Fibroblast of gingiva (primary cell): ENCODE measurements around the gene OS9.
A peak's percentile ranks its signal among the peaks of the same experiment; 100 is the strongest.
"Not testable (repeated sequence)": the region's sequence is repeated elsewhere in the genome, so short reads cannot be mapped to it uniquely, and the experiment has no call there.

Experiments
- DNase-seq: peaks from one replicate; pipeline ENCODE4 v3.0.0-alpha.2; 2011; ENCODE audit warnings: low read depth

OS9 gene, protein sequence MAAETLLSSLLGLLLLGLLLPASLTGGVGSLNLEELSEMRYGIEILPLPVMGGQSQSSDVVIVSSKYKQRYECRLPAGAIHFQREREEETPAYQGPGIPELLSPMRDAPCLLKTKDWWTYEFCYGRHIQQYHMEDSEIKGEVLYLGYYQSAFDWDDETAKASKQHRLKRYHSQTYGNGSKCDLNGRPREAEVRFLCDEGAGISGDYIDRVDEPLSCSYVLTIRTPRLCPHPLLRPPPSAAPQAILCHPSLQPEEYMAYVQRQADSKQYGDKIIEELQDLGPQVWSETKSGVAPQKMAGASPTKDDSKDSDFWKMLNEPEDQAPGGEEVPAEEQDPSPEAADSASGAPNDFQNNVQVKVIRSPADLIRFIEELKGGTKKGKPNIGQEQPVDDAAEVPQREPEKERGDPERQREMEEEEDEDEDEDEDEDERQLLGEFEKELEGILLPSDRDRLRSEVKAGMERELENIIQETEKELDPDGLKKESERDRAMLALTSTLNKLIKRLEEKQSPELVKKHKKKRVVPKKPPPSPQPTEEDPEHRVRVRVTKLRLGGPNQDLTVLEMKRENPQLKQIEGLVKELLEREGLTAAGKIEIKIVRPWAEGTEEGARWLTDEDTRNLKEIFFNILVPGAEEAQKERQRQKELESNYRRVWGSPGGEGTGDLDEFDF

DNA sequence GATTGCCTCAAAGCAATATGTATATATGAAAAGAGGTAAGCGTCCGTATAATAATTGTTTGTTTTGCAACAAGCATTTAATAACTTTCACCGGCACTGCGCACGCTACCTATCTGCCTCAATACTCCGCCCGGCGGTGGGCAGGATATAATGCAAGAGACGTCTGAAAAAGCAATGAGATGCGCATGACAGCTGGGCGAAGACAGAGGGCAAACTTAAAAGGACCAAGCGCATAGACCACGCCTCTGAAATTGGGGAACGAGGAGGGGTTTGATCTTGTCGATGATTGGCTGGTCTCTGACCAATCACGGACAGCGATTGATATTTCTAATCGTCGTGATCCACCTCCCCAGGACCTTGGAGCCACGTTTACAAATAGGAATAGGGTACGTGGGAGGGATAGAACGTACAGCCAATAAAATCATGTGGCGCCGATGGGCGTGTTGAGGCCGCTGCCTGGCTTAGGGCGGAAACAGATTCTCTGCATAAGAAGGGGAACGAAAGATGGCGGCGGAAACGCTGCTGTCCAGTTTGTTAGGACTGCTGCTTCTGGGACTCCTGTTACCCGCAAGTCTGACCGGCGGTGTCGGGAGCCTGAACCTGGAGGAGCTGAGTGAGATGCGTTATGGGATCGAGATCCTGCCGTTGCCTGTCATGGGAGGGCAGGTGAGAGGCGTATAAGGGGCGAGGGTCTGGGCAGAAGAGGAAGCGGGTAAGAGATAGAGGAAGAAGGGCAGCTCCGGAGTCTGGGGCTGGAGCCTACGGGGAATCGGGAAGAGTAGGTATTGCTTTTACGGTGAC, at the start of gene OS9:
Gene OS9 (plus strand): TSS at position 474 of the 800 bp plus-strand sequence. CDS start 30 bp downstream, at position 504.
- peak; percentile 99 for DNase-seq

DNA sequence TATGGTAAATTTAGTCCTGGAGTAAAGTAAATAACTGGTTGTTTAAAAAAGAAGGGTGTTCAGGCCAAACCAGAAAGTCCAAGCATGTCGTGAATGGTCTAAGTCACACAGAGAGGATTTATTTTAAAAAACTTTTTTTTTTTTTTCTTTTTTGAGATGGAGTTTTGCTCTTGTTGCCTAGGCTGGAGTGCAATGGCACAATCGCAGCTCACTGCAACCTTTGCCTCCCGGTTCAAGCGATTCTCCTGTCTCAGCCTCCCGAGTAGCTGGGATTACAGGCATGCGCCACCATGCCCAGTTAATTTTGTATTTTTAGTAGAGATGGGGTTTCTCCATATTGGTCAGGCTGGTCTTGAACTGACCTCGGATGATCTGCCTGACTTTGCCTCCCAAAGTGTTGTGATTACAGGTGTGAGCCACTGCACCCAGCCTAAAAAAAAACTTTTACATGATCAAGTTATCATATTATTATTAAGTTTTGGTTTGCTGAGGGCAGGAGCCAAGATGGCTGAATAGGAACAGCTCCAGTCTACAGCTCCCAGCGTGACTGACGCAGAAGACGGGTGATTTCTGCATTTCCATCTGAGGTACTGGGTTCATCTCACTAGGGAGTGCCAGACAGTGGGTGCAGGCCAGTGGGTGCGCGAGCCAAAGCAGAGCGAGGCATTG, 47.8 kb upstream of the OS9 start:
- DNase-seq, result not testable (repeated sequence)

DNA sequence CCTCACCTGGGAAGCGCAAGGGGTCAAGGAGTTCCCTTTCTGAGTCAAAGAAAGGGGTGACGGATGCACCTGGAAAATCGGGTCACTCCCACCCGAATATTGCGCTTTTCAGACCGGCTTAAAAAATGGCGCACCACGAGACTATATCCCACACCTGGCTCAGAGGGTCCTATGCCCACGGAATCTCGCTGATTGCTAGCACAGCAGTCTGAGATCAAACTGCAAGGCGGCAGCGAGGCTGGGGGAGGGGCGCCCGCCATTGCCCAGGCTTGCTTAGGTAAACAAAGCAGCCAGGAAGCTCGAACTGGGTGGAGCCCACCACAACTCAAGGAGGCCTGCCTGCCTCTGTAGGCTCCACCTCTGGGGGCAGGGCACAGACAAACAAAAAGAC, 47.3 kb upstream of the OS9 start:
- not testable (repeated sequence) for DNase-seq

DNA sequence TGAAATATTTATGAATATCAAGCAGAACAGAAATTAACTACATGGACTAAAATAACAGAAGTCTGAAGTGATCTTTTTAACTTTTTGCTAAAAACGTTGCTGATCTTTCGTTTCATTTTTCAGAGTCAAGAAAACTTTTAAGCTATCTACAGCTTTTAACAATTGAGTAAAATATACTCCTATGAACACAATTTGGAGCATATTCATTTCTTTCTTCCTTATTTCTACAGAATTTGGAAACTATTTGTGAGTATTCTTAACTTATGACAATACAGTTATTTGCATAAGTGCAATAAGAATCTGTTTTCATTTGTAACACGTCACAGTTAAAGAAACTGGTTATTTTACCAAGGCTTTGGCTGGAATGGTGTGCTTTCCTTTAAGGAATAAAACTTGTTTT, 39.9 kb upstream of the OS9 start:
- DNase-seq, result no peak

DNA sequence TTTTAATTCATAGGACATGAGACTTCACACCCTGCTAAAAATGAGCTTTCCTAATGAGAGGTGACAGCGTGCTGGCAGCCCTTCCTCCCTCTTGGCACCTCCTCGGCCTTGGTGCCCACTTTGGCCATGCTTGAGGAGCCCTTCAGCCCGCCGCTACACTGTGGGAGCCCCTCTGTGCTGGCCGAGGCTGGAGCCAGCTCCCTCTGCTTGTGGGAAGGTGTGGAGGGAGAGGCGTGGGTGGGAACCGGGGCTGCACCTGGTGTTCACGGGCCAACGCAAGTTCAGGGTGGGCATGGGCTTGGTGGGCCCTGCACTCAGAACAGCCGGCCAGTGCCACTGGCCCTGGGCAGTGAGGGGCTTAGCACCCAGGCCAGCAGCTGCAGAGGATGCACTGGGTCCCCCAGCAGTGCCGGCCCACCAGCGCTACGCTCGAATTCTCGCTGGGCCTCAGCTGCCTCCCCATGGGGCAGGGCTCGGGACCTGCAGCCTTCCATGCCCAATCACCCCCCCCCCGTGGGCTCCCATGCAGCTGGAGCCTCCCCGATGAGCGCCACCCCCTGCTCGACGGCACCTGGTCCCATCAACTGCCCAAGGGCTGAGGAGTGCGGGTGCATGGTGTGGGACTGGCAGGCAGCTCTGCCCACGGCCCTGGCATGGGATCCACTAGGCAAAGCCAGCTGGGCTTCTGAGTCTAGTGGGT, 38.2 kb upstream of the OS9 start:
- no peak for DNase-seq

DNA sequence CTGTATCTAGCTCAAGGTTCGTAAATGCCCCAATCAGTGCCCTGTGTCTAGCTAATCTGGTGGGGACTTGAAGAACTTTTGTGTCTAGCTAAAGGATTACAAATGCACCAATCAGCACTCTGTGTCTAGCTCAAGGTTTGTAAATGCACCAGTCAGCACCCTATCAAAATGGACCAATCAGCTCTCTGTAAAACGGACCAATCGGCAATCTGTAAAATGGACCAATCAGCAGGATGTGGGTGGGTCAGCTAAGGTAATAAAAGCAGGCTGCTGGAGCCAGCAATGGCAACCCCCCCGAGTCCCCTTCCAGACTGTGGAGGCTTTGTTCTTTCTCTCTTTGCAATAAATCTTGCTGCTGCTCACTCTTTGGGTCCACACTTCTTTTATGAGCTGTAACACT, 37.5 kb upstream of the OS9 start:
- DNase-seq, result not testable (repeated sequence)

DNA sequence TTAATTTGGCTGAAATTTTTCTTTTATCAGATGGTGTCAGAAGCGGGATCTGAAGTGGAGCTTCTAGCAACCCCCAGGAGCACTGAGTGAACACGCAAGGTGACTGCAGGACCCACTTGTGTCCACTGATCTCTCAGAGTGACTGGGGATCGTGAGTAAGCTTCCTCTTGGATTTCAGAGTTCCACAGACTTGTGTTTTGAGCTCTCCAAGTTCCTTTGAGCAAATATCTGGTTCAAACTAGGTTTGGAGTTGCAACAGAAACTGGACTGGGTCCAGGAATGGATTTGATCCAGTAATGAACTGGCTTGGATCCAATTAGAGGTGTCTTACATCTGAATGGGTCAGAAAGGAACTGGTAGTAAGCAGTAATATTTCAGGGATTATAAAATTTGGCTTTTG, 36.2 kb upstream of the OS9 start:
- no peak for DNase-seq

DNA sequence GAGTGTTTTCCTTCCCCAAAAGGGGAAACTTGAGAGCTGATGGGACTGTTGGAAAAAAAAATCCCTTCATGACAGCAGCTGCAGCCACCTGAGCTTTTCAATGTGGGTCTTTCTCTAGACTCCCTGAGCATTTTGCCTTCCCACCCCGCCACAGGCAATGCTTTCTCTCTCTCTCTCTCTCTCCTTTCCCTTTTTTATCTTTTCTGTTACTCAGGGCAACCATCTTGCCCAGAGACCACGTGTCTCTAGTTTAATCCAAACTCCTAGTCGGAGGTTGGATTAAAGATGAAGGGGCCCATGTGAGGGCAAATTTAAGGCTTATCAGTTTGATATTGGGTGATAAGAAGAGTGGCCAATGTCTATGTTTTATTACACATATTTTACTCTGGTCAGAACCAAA, 35.0 kb upstream of the OS9 start:
- DNase-seq, result no peak

DNA sequence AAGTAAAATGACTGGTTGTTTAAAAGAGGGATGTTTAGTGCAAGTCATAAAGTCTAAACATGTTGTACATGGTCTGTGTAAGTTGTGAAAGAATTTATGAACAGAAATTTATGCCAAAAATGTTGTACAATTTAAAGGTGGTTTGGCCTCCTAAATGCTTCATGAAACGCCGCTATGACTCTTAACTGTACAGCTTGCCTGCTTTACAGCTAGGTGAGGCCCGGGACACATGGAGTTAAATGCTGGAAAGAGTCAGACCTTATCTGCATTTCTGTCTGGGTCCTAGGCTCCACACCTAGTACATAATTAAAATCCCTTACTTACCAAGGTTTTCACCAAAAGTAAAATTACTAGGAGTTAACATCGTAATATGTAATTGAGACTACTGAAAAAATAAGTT, 32.6 kb upstream of the OS9 start:
- no peak for DNase-seq

DNA sequence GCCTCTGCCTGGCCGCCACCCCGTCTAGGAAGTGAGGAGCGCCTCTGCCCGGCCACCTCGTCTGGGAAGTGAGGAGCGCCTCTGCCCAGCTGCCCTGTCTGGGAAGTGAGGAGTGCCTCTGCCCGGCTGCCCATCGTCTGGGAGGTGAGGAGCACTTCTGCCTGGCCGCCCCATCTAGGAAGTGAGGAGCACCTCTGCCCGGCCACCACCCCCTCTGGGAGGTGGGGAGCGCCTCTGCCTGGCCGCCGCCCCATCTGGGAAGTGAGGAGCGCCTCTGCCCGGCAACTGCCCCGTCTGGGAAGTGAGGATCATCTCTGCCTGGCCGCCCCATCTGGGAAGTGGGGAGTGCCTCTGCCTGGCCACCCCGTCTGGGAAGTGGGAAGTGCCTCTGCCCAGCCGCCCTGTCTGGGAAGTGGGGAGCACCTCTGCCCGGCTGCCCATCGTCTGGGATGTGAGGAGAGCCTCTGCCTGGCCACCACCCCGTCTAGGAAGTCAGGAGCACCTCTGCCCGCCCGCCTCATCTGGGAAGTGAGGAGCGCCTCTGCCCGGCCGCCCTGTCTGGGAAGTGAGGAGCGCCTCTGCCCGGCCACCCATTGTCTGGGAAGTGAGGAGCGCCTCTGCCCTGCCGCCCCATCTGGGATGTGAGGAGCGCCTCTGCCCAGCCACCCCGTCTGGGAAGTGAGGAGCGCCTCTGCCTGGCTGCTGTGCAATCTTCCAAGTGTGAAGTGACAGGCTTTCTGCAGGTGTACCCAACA, 28.7 kb upstream of the OS9 start:
- not testable (repeated sequence) for DNase-seq

DNA sequence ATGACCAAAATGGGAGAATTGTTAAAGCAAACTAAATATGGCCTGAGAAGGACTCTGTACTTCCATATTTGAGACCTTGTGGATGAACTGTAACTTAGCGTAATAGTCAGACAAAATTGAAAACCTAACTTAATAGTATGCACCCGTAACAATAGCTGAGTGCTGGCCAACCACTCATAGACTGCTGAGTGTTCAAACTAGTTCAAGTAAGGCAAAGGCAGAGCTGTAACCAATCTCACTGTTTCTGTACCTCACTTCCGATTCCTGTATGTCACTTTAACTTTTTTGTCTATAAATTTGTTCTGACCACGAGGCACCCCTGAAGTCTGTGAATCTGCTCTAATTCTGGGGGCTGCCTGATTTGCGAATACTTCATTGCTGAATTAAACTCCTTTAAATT, 27.0 kb upstream of the OS9 start:
- no peak for DNase-seq

DNA sequence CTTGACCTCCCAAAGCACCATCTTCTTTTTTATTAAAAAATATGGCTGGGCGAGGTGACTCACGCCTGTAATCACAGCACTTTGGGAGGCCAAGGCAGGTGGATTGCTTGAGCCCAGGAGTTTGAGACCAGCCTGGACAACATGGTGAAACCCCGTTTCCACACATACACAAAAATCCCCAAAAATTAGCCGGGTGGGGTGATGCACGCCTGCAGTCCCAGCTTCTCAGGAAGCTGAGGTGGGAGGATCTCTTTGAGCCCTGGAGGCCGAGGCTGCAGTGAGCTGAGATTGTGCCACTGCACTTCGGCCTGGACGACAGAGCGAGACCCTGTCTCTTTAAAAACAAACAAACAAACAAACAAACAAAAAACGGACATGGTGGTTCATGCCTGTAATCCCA, 24.2 kb upstream of the OS9 start:
- DNase-seq, result not testable (repeated sequence)

DNA sequence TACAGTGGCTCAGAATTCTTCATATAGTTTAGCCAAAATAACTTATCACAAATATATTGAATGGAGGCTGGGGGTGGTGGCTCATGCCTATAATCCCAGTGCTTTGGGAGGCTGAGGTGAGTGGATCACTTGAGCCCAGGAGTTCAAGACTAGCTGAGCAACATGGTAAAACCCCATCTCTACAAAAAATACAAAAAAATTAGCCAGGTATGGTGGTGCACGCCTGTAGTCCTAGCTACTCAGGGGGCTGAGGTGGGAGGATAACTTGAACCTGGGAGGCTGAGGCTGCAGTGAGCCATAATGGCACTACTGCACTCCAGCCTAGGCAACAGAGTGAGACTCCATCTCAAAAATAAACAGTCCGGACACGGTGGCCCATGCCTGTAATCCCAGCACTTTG, 22.1 kb upstream of the OS9 start:
- not testable (repeated sequence) for DNase-seq

DNA sequence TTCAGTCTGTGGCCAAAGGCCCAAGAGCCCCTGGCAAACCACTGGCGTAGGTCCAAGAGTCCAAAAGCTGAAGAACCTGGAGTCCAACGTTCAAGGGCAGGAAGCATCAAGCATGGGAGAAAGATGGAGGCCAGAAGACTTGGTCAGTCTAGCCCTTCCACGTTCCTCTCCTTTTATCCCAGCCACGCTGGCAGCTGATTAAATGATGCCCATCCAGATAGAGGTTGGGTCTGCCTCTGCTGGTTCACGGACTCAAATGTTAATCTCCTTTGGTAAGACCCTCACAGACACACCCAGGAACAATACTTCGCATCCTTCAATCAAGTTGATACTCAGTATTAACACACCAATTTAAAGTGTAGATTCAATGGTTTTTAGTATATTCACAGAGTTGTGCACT, 21.1 kb upstream of the OS9 start:
- no peak for DNase-seq

DNA sequence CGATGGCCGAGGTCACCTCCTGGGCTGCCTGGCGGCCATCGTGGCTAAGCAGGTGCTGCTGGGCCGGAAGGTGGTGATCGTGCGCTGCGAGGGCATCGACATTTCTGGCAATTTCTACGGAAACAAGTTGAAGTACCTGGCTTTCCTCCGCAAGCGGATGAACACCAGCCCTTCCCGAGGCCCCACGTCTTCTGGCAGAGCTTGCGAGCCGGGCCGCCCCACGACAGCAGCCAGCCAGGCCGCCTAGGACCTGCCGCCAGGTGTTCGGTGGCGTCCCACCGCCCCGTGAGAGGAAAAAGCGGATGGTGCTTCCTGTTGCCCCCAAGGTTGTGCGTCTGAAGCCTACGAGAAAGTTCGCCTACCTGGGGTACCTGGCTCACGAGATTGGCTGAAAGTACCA, 19.2 kb upstream of the OS9 start:
- no peak for DNase-seq

DNA sequence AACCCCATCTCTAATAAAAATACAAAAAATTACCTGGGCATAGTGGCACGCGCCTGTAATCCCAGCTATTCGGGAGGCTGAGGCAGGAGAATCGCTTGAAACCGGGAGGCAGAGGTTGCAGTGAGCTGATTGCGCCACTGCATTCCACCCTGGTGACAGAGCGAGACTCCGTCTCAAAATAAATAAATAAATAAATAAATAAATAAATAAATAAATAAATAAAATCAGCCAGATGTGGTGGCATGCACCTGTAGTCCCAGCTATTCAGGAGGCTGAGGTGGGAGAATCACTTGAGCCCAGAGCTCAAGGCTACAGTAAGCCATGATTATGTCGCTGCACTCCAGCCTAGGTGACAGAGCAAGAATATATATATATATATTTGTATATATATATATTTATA, 16.0 kb upstream of the OS9 start:
- DNase-seq, result not testable (repeated sequence)

DNA sequence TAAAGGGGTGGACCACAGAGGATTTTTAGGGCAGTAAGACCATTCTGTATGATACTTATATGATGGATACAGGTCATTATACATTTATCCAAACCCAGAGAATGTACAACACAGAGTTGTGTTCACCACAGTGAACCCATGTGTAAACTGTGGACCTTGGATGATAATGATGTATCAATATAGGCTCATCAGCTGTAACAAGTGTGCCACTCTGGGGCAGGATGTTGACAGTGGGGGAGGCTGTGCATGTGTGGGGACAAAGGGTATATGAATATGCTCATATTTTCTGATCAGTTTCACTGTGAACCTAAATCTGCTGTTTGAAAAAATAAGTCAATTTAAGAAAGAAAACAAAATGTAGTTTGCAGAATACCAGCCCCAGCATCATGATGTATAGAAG, 14.2 kb upstream of the OS9 start:
- no peak for DNase-seq

DNA sequence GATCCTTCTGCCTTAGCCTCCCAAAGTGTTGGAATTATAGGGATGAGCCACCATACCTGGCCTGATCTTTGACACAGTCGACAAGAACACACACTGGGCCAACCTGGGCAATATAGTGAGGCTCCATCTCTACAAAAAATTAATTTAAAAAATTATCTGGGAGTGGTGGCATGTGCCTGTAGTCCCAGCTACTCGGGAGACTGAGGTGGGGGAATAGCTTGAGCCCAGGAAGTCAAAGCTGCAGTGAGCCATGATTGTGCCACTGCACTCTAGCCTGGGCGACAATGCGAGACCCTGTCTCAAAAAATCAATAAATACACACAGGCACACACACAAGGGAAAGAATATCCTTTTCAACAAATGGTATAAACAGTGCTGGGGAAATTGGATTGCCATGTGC, 6.1 kb upstream of the OS9 start:
- DNase-seq, result no peak

DNA sequence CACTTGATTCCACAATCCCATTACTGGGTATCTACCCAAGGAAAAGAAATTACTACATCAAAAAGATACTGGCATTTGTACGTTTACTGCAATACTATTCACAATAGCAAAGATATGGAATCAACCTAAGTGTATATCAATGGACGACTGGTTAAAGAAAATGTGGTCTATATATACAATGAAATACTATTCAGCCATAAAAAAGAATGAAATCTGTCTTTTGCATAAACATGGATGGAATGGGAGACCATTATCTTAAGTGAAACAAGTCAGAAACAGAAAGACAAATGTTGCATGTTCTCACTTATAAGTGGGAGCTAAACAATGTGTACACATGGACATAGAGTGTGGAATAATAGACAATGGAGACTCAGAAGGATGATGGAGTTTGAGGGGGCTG, 5.0 kb upstream of the OS9 start:
- DNase-seq, result no peak

DNA sequence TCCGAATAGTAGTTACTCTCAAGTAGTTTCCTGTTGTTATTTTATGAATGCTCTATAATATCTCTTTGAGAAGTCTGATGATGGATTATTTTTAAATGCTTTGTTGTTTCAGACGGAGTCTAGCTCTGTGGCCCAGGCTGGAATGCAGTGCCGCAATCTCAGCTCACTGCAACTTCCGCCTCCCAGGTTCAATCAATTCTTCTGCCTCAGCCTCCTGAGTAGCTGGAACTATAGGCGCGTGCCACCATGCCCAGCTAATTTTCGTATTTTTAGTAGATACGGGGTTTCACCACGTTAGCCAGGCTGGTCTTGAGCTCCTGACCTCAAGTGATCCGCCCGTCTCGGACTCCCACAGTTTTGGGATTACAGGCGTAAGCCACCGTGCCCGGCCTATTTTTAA, 1.4 kb upstream of the OS9 start:
- no peak for DNase-seq

DNA sequence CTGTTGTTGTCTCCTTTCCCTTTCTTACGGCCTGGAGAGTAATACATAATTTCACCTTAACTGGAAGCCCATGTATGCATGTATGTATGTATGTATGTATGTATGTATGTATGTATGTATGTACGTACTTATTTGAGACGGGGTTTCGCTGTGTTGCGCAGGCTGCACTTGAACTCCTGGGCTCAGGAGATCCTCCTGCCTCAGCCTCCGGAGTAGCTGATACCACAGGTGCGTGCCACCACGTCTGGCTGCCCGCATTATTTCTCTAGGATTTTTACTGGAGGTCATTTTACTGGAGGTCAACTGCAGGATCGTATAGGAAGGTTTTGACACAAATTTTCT, 644 bp upstream of the OS9 start:
- DNase-seq, result no peak
